ENCODE data around the gene CPXM2.

DNA sequence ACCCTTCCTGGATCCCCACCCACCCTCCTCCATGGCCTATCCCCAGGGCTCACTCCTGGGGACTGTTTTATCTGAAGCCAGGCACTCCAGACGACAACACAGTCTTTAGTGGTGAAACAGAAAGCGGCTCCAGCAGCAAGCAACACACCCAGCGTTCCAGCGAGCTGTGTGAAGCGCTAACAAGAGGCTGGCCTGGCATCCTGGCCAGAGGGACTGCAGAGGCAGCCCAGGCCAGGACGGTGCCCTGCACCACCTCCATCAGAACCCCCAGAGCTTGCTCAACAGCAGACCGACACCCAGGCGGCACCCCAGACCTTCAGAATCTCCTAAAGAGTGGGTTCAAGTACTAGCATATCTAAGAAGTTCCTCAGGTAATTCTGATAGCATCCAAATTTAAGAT is 2.0 kb upstream of the CPXM2 start:
- no peak for TF ChIP-seq CTCF (conservative IDR thresholded peaks at IDR 0.05)
- TF ChIP-seq ZFX (IDR thresholded peaks at IDR 0.05), result no peak
